ENCODE data around the gene LGALS9. TPM values are rescaled to one million over a fixed set of nuclear protein-coding genes. Genes with fewer than 3 reads are reported as not detected.
A peak's percentile ranks its signal among the peaks of the same experiment; 100 is the strongest.
"Not testable (repeated sequence)": the region's sequence is repeated elsewhere in the genome, so short reads cannot be mapped to it uniquely, and the experiment has no call there.

The LGALS9 gene
- total RNA-seq, 1 donor from 2014 or later: 185 TPM

DNA sequence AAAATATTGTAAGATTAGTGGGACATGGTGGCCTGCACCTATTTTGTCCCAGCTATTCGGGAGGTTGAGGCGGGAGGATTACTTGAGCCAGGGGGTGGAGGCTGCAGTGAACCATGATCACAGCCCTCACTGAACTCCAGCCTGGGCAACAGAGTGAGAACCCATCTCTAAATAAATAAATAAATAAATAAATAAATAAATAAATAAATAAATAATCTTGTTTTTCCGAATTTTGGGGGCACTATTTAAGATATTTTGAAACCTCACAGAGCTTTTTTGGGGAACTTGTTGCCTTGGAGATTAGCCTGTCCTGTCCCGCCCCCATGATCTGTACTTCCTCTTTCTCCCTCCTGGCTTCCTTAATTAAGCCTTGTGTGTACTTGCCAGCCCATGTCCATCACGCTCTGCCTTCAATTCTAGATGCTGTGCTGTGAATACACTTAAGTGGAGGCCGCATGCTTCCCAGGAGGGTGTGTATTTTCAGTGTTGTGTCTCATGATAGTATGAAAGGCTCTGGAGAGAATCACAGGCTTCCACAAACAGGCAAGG, 4.4 kb downstream of the LGALS9 start:
- peak; percentile 56 for ATAC-seq
- peaks cover 28% of the 10 kb centered on the region for H3K4me1 ChIP-seq

DNA sequence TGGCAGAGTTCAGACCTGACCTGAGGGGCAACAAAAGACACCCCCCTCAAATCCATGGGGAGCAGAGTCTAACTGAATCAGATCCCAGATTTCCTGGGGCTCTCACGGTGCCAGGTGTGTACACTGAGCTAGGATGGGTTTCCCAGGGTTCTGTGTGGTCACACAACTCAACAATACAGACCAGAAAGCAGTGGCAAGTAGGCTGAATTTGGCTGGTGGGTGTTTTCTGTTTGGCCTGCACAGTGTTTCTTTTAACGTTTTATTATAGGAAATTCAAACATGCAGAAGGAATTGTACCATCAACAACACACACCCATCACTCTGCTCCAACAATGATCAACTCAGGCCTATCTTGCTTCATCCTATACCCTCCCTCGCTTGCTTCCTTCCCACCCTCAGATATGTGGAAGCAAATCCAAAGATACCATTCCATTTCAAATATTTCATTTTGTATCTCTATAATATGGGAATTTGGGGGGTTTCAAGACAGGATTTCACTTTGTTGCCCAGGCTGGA, 5.1 kb downstream of the LGALS9 start:
- ATAC-seq; H3K36me3 ChIP-seq; H3K9me3 ChIP-seq; DNase-seq; H3K27me3 ChIP-seq; H3K4me3 ChIP-seq; intact Hi-C loops (cut with DNase I); H3K27ac ChIP-seq: not testable (repeated sequence)
- peaks cover 28% of the 10 kb centered on the region for H3K4me1 ChIP-seq

More for the DNA sequence above, 4.4 kb downstream of the LGALS9 start:
- DNase-seq: no peak
- intact Hi-C loops (cut with DNase I): no loop called here
- Histone ChIP-seq H3K36me3 (peaks cover 1% of the 10 kb centered on the region), H3K27me3 (no peaks in the 10 kb centered on the region), H3K4me3 (no peak overlapping the region), H3K9me3 (no peaks in the 10 kb centered on the region), H3K27ac (no peak overlapping the region)
- TF ChIP-seq, protein P1, sequence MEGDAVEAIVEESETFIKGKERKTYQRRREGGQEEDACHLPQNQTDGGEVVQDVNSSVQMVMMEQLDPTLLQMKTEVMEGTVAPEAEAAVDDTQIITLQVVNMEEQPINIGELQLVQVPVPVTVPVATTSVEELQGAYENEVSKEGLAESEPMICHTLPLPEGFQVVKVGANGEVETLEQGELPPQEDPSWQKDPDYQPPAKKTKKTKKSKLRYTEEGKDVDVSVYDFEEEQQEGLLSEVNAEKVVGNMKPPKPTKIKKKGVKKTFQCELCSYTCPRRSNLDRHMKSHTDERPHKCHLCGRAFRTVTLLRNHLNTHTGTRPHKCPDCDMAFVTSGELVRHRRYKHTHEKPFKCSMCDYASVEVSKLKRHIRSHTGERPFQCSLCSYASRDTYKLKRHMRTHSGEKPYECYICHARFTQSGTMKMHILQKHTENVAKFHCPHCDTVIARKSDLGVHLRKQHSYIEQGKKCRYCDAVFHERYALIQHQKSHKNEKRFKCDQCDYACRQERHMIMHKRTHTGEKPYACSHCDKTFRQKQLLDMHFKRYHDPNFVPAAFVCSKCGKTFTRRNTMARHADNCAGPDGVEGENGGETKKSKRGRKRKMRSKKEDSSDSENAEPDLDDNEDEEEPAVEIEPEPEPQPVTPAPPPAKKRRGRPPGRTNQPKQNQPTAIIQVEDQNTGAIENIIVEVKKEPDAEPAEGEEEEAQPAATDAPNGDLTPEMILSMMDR (IDR thresholded peaks at IDR 0.05): no peak

DNA sequence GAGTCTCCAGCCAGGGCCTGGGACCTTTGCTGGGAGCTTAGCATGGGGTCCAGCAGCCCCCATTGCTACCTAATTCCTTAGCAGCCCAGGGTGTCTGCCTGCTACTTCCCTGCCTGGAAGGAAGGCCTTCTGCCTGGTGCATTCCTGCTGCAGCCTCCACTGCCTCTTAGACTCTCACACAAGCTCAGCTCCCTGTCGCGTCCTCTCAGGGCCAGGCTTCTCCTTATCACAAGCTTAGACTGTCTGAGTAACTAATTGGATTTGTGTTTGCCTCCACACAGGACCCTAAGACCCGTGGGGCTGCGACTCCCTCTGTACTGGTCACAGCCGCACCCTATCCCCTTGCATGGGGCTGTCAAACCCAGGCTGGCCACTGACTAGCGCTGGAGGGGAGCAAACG, 6.8 kb downstream of the LGALS9 start:
- H3K36me3 ChIP-seq: peaks cover 12% of the 10 kb centered on the region
- intact Hi-C loops (cut with DNase I); H3K9me3 ChIP-seq; H3K4me3 ChIP-seq; H3K27ac ChIP-seq; DNase-seq; ATAC-seq; H3K27me3 ChIP-seq: not testable (repeated sequence)
- H3K4me1 ChIP-seq: peaks cover 14% of the 10 kb centered on the region

DNA sequence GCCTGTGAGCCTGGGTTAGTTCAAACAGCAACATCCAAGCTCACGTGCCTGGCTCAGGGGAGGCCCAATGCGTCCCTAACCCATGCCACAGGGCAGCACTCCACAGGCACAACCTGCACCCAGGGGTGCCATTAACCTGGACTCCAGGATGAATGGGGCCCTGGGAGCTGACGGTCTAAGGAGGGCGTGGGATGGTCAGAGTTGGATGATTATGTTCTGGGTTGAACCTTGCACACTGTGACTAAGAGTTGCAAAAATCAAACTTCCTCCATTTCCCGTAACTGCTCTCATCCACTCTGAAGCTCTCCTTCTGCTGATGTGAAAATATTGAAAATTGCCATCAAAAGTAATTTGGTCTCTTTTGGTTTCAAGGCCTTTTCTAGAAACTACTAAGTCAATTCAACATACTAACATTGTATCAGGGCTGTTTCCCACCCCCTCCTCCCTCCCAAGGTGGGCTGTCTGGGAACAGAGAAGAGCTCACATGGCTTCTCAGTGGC, 7.5 kb downstream of the LGALS9 start:
- H3K4me1 ChIP-seq; DNase-seq; intact Hi-C loops (cut with DNase I); H3K4me3 ChIP-seq; H3K27ac ChIP-seq; H3K9me3 ChIP-seq; H3K27me3 ChIP-seq: not testable (repeated sequence)
- ATAC-seq: peak; percentile 64
- peaks cover 12% of the 10 kb centered on the region for H3K36me3 ChIP-seq

DNA sequence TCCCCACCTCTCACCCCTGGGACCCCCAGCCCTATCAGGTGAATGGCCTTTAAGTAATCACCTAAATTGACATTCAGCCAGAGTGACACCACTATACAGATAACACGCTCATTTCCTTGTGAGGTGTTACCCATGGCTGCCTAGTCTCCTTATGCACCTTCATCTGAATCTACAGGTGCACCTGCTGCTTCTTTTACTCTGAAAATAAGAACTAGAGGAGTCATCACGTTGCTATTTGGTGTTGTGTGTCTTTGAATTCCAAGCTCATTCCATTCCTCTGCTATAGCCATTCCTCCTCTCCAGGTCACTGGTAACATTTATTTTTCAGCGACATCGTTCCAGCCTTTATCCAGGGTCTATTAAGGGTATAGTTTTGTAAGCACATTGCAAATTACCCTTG, 9.8 kb downstream of the LGALS9 start:
- Histone ChIP-seq H3K36me3 (peaks cover 12% of the 10 kb centered on the region), H3K27ac (no peak overlapping the region), H3K27me3 (no peaks in the 10 kb centered on the region), H3K9me3 (no peaks in the 10 kb centered on the region), H3K4me1 (peaks cover 10% of the 10 kb centered on the region), H3K4me3 (no peak overlapping the region)
- no peak for ATAC-seq
- TF ChIP-seq, protein P1 (IDR thresholded peaks at IDR 0.05): no peak
- no peak for DNase-seq
- intact Hi-C loops (cut with DNase I): no loop called here

DNA sequence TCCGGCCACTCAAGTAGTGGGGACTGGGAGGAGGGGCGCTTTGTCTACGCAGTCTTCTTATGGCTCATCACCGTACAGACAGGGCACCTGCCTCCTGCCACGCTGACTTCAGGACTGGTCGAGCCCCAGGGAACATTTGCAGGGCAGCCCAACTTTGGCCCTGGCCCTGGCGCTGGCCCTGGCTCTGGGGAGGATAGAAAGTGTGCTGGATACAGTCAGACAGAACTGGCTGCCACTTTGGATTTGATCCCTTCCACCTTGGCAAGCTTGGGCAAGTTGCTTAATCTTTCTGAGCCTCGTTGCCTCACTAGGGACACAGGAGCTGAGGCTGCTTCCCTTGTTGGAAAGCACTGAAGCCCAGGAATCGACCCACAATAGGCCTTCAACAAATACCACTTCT, 13.6 kb downstream of the LGALS9 start:
- H3K27me3 ChIP-seq: no peaks in the 10 kb centered on the region
- no peak overlapping the region for H3K27ac ChIP-seq
- DNase-seq: no peak
- no peaks in the 10 kb centered on the region for H3K9me3 ChIP-seq
- TF ChIP-seq, protein P1 (IDR thresholded peaks at IDR 0.05): no peak
- intact Hi-C loops (cut with DNase I): no loop called here
- H3K36me3 ChIP-seq: peaks cover 12% of the 10 kb centered on the region
- peak; percentile 16 for ATAC-seq
- H3K4me1 ChIP-seq: peaks cover 9% of the 10 kb centered on the region
- no peak overlapping the region for H3K4me3 ChIP-seq

DNA sequence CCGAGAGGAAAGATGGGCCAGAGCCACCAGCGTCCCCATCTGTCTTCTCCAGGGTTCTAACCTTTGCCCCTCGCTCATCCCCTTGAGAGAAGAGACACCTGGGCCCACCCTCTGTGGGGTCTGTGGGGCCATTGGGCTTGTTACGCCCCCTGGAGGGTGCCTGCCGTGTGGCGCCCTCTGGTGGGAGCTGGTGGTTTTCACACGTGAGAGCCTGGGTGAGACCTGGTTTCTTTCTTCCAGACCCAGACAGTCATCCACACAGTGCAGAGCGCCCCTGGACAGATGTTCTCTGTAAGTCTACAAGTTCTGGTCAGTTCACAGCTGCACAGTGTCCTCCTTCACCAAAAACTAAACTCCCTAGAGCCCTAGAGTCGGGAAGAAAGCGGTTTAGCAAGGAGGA, 14.6 kb downstream of the LGALS9 start:
- H3K4me3 ChIP-seq; H3K27ac ChIP-seq; intact Hi-C loops (cut with DNase I); H3K27me3 ChIP-seq; H3K4me1 ChIP-seq; H3K9me3 ChIP-seq; H3K36me3 ChIP-seq; DNase-seq: not testable (repeated sequence)
- ATAC-seq: peak; percentile 44

DNA sequence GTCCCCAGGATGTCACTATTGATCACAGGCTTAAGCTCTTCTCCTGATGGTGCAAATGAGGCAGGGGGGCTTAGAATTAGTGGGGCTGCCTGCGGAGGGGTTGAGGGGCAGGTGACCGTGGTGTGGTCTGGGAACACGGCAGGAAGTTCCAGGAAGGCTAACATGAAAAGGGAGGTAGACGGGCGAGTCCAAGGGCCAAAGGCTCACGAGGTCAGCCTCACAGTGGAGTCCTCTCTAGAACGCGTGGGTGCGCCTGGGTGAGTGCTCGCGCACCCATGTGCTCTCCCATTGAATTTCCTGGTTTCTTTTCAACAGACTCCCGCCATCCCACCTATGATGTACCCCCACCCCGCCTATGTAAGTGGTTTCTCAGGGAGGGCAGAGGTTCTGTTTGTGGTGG, 15.2 kb downstream of the LGALS9 start:
- ATAC-seq (no peak), DNase-seq (no peak)
- Histone ChIP-seq H3K4me3 (no peak overlapping the region), H3K27me3 (no peaks in the 10 kb centered on the region), H3K9me3 (no peaks in the 10 kb centered on the region), H3K4me1 (peaks cover 9% of the 10 kb centered on the region), H3K36me3 (peaks cover 2% of the 10 kb centered on the region), H3K27ac (no peak overlapping the region)
- TF ChIP-seq, protein P1 (IDR thresholded peaks at IDR 0.05): no peak
- intact Hi-C loops (cut with DNase I): no loop called here
